ENCODE data around the gene KLHL9.
"Not testable (repeated sequence)": the region's sequence is repeated elsewhere in the genome, so short reads cannot be mapped to it uniquely, and the experiment has no call there.

The KLHL9 gene, protein sequence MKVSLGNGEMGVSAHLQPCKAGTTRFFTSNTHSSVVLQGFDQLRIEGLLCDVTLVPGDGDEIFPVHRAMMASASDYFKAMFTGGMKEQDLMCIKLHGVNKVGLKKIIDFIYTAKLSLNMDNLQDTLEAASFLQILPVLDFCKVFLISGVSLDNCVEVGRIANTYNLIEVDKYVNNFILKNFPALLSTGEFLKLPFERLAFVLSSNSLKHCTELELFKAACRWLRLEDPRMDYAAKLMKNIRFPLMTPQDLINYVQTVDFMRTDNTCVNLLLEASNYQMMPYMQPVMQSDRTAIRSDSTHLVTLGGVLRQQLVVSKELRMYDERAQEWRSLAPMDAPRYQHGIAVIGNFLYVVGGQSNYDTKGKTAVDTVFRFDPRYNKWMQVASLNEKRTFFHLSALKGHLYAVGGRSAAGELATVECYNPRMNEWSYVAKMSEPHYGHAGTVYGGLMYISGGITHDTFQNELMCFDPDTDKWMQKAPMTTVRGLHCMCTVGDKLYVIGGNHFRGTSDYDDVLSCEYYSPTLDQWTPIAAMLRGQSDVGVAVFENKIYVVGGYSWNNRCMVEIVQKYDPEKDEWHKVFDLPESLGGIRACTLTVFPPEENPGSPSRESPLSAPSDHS

DNA sequence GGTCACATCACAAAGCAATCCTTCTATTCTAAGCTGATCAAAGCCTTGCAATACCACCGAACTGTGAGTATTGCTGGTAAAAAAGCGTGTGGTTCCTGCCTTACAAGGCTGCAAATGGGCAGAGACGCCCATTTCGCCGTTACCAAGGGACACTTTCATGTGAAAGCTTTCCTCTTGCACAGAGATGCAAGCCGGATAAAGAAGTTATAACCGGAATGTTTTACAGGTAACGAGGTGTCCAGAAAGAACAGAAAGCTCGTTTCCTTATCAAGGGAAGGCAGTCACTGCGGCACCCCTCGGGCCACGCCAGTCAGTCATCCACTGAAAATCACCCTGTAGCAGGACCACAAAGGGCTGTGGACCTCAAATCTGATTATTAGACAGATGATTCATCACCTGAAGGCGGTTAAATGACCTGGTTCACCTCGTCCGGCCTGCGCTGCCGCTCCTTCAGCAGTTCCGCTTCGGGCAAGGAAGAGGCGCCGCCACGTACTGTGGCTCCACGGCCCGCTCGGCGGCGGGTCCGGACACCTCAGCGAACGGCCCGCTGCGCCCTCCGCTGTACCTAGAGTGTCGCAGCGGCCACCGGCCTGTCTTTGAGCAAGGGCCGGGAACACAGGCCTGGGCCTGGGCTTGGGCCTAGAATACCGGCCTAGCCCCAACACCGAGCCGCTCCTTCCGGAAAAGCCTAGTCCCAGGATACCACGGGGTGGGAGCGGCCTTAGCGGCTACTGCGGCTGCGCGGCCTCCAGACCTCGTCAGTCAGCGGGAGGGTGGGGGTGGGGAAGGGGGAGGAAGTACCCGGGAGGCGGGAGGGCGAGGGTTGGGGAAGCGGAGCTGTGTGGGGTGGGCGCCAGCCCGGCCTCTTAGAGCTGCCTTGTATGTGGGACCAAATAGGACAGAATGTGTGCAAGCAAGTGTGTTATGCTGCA lies at the start of gene KLHL9:
Gene KLHL9, minus strand, starts transcription at position 704 of the 932 bp plus-strand sequence. Its CDS starts 545 bp downstream, at position 159.
- H3K27ac ChIP-seq (ENCODE audit: low read depth, low read length), result peak within 1 kb of the TSS; percentile 99
- H3K36me3 ChIP-seq (ENCODE audit: control insufficient read depth, insufficient read depth, low read length), result peaks cover 15% of the 10 kb centered on the region
- no peaks in the 10 kb centered on the region for H3K9me3 ChIP-seq (ENCODE audit: control insufficient read depth, insufficient read depth, low read depth, low read length)
- peaks cover 23% of the 10 kb centered on the region for H3K4me1 ChIP-seq (ENCODE audit: control insufficient read depth, insufficient read depth, low read length)
- peak within 1 kb of the TSS; percentile 99 for H3K9ac ChIP-seq (ENCODE audit: low read length)
- H3K4me3 ChIP-seq (ENCODE audit: low read depth, low read length), result peak within 1 kb of the TSS; percentile 100
- peaks cover 4% of the 10 kb centered on the region for H3K27me3 ChIP-seq (ENCODE audit: control insufficient read depth, insufficient read depth, low read length)

GRCh38 chr9:21383627-21384026 lies 48.4 kb upstream of the KLHL9 start:
- Histone ChIP-seq H3K4me1 (ENCODE audit: control insufficient read depth, insufficient read depth, low read length) (peaks cover 9% of the 10 kb centered on the region), H3K27ac (ENCODE audit: low read depth, low read length) (no peak overlapping the region), H3K4me3 (ENCODE audit: low read depth, low read length) (no peak overlapping the region), H3K9ac (ENCODE audit: low read length) (no peak overlapping the region), H3K36me3 (ENCODE audit: control insufficient read depth, insufficient read depth, low read length) (no peaks in the 10 kb centered on the region), H3K9me3 (ENCODE audit: control insufficient read depth, insufficient read depth, low read depth, low read length) (no peaks in the 10 kb centered on the region), H3K27me3 (ENCODE audit: control insufficient read depth, insufficient read depth, low read length) (no peaks in the 10 kb centered on the region)

DNA sequence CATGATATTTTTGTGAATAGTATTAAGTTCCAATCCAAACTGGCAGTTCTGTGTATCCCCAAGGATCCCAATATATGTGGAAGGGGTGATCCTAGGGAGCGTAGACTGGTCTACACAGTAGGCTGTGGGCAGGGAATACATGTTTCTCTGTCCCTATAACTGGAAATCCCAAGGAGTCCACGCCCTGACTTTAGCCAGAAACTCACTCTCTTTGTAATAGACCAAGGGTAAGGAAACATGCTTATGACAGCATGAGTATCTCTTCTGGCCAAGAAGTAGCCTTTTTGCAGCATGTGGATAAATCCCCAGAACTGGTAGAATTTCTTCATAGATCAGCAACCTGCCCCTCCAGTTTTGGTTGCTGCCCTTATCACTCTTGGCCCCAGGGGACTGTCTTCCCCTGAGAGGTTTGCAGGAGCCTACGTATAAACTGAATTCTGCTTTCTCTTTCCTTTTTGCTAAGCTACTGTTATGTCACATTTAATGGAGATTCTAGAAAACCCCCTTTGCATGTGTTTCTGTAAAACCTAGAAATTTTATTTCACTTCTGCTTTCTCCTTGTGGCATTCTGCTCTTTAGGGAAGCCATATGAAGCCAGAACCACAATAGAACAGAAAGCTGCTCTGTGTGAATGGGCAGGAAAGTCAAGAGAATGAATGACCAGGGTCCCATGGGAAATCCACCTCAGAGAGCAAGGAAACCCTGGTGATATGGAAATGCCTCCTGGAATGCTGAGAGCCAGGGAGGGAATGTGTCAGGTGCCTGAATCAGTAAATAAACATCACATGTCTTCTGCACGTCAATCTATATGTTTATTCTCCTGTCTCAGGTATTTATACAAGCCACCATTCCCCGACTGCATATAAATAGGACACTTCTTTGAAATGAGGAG lies 46.5 kb upstream of the KLHL9 start:
- Histone ChIP-seq H3K4me3 (ENCODE audit: low read depth, low read length) (no peak overlapping the region), H3K36me3 (ENCODE audit: control insufficient read depth, insufficient read depth, low read length) (no peaks in the 10 kb centered on the region), H3K27me3 (ENCODE audit: control insufficient read depth, insufficient read depth, low read length) (no peaks in the 10 kb centered on the region)

GRCh38 chr9:21371467-21371866 lies 36.3 kb upstream of the KLHL9 start:
- H3K9me3 ChIP-seq (ENCODE audit: control insufficient read depth, insufficient read depth, low read depth, low read length); H3K27ac ChIP-seq (ENCODE audit: low read depth, low read length); H3K4me3 ChIP-seq (ENCODE audit: low read depth, low read length); H3K27me3 ChIP-seq (ENCODE audit: control insufficient read depth, insufficient read depth, low read length); H3K4me1 ChIP-seq (ENCODE audit: control insufficient read depth, insufficient read depth, low read length); H3K9ac ChIP-seq (ENCODE audit: low read length); H3K36me3 ChIP-seq (ENCODE audit: control insufficient read depth, insufficient read depth, low read length): not testable (repeated sequence)

More for the DNA sequence above, 46.5 kb upstream of the KLHL9 start:
- Histone ChIP-seq H3K9ac (ENCODE audit: low read length) (no peak overlapping the region), H3K4me1 (ENCODE audit: control insufficient read depth, insufficient read depth, low read length) (peaks cover 9% of the 10 kb centered on the region), H3K9me3 (ENCODE audit: control insufficient read depth, insufficient read depth, low read depth, low read length) (no peaks in the 10 kb centered on the region), H3K27ac (ENCODE audit: low read depth, low read length) (no peak overlapping the region)

DNA sequence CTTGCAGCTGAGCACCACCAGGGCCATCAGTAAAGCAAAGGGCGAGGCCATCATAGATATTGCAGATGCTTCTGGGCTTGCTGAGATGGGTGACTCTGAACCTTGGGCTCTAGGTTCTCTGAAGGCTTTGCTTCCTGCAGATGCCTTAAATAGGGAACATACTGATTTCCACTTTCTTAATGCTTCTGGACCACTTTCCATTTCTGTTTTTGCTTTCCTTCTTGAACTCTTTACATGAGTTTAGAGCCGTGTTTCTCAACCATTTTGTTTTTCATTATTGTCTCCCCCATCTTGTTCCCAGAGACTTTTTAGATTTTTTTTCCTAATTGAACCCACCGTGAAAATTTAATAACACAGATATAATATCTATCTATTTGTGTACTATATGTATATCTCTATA lies 32.8 kb upstream of the KLHL9 start, which contains the start of gene IFNA13:
Gene IFNA13, minus strand, starts transcription at position 101 of the 400 bp plus-strand sequence. Its CDS starts 47 bp downstream, at position 54.
- no peaks in the 10 kb centered on the region for H3K27me3 ChIP-seq (ENCODE audit: control insufficient read depth, insufficient read depth, low read length)

GRCh38 chr9:21367169-21367568 lies 32.0 kb upstream of the KLHL9 start:
- H3K9ac ChIP-seq (ENCODE audit: low read length); H3K27me3 ChIP-seq (ENCODE audit: control insufficient read depth, insufficient read depth, low read length); H3K27ac ChIP-seq (ENCODE audit: low read depth, low read length); H3K4me1 ChIP-seq (ENCODE audit: control insufficient read depth, insufficient read depth, low read length); H3K9me3 ChIP-seq (ENCODE audit: control insufficient read depth, insufficient read depth, low read depth, low read length); H3K4me3 ChIP-seq (ENCODE audit: low read depth, low read length); H3K36me3 ChIP-seq (ENCODE audit: control insufficient read depth, insufficient read depth, low read length): not testable (repeated sequence)

More for the DNA sequence above, 32.8 kb upstream of the KLHL9 start, which contains the start of gene IFNA13:
- Histone ChIP-seq H3K4me3 (ENCODE audit: low read depth, low read length) (no peak within 1 kb of the TSS), H3K9me3 (ENCODE audit: control insufficient read depth, insufficient read depth, low read depth, low read length) (no peaks in the 10 kb centered on the region), H3K9ac (ENCODE audit: low read length) (no peak within 1 kb of the TSS), H3K4me1 (ENCODE audit: control insufficient read depth, insufficient read depth, low read length) (no peaks in the 10 kb centered on the region), H3K36me3 (ENCODE audit: control insufficient read depth, insufficient read depth, low read length) (no peaks in the 10 kb centered on the region), H3K27ac (ENCODE audit: low read depth, low read length) (no peak within 1 kb of the TSS)

- Histone ChIP-seq H3K4me1 (ENCODE audit: control insufficient read depth, insufficient read depth, low read length) (no peaks in the 10 kb centered on the region), H3K9me3 (ENCODE audit: control insufficient read depth, insufficient read depth, low read depth, low read length) (no peaks in the 10 kb centered on the region), H3K9ac (ENCODE audit: low read length) (no peak overlapping the region), H3K27me3 (ENCODE audit: control insufficient read depth, insufficient read depth, low read length) (no peaks in the 10 kb centered on the region), H3K27ac (ENCODE audit: low read depth, low read length) (no peak overlapping the region), H3K36me3 (ENCODE audit: control insufficient read depth, insufficient read depth, low read length) (no peaks in the 10 kb centered on the region), H3K4me3 (ENCODE audit: low read depth, low read length) (no peak overlapping the region)
Measured at GRCh38 chr9:21362287-21362686, 27.1 kb upstream of the KLHL9 start.

GRCh38 chr9:21357479-21358460 lies 22.6 kb upstream of the KLHL9 start:
- H3K27me3 ChIP-seq (ENCODE audit: control insufficient read depth, insufficient read depth, low read length), result no peaks in the 10 kb centered on the region
- no peaks in the 10 kb centered on the region for H3K36me3 ChIP-seq (ENCODE audit: control insufficient read depth, insufficient read depth, low read length)
- H3K4me1 ChIP-seq (ENCODE audit: control insufficient read depth, insufficient read depth, low read length), result no peaks in the 10 kb centered on the region
- H3K27ac ChIP-seq (ENCODE audit: low read depth, low read length), result no peak overlapping the region
- no peak overlapping the region for H3K4me3 ChIP-seq (ENCODE audit: low read depth, low read length)
- no peak overlapping the region for H3K9ac ChIP-seq (ENCODE audit: low read length)
- peaks cover 3% of the 10 kb centered on the region; the same call in 1 of the 2 replicates for H3K9me3 ChIP-seq (ENCODE audit: control insufficient read depth, insufficient read depth, low read depth, low read length)

- H3K27me3 ChIP-seq (ENCODE audit: control insufficient read depth, insufficient read depth, low read length), result no peaks in the 10 kb centered on the region
- H3K36me3 ChIP-seq (ENCODE audit: control insufficient read depth, insufficient read depth, low read length), result no peaks in the 10 kb centered on the region
Measured at GRCh38 chr9:21350787-21351186, 15.6 kb upstream of the KLHL9 start, which contains the start of gene IFNA6. IFNA6 (minus strand) TSS chr9:21350887; CDS start chr9:21350887, 0 bp downstream.

More at GRCh38 chr9:21350787-21351186, 15.6 kb upstream of the KLHL9 start, which contains the start of gene IFNA6:
- Histone ChIP-seq H3K27ac (ENCODE audit: low read depth, low read length) (no peak within 1 kb of the TSS), H3K4me1 (ENCODE audit: control insufficient read depth, insufficient read depth, low read length) (no peaks in the 10 kb centered on the region), H3K4me3 (ENCODE audit: low read depth, low read length) (no peak within 1 kb of the TSS), H3K9me3 (ENCODE audit: control insufficient read depth, insufficient read depth, low read depth, low read length) (peaks cover 3% of the 10 kb centered on the region; the same call in 1 of the 2 replicates), H3K9ac (ENCODE audit: low read length) (no peak within 1 kb of the TSS)

Data from HUES6 (cell line).